HL-60/S4 (cell line): ENCODE data around the gene TK2.
"Not testable (repeated sequence)": the region's sequence is repeated elsewhere in the genome, so short reads cannot be mapped to it uniquely, and the experiment has no call there.

Source experiments
- in situ Hi-C: fragments of 300-500 bp; cut with MboI; formaldehyde crosslinking; loops from 2 replicates; pipeline ENCODE4 v1.14.3; 2022; ENCODE audit warnings: low sequenced_read_pairs

Gene TK2

DNA sequence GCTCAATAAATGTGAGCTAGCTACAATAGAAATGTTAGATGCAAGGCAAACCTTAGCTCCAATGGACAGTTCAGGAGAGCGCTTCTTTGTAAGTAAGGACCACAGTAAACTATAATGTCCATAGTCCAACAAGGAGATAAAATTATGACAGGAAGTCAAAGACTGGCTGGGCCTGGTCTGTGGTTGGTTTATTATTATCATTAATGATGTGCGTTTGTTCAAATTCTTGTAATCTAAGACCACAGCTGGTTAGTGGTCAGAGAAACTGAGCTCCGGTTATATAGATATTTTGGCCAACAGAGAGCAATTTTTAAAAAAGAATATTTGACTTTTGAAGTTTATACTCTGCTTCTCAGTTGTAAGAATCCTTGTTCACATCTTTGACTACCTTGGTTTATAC, 24.6 kb upstream of the TK2 start:
- in situ Hi-C loops: no loop called here

DNA sequence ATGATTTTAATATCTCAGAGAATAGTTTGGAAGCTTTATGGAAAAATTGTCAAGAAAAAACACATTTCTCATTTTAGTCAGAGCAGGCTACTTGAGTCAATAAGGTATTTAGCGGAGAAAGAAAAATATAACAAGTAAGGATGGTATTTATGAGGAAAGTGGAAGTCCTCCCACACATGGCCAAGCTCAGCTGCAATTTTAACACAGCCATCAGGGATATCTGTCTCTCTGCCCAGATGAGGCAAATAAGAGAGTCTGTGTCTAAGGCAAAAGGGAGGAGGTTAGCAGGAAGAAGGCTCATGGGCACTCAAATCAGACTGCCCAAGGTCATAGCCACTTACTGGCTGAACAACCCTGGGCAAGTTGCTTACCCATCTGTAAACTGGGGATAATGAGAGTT, 24.2 kb upstream of the TK2 start:
- in situ Hi-C loops: no loop called here

DNA sequence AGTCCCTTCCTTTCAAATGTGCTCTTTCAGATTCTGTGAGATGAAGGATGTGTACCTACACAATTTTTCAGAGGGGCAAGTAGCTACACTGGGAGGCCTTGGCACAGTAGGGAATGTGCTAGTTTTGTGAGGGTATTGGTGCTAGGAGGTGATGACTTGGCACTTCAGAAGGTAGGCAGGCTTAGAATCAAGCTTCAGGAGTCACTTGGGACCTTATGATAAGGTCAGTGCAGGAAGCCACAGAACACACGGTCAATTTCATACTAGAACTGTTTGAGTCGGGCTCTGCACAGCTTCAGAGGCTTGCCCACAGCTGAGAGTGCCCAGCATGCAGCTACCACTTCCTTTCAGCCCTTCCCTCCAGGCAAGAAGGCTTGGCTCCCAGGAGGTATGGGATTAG, 22.4 kb upstream of the TK2 start:
- in situ Hi-C loops: no loop called here

DNA sequence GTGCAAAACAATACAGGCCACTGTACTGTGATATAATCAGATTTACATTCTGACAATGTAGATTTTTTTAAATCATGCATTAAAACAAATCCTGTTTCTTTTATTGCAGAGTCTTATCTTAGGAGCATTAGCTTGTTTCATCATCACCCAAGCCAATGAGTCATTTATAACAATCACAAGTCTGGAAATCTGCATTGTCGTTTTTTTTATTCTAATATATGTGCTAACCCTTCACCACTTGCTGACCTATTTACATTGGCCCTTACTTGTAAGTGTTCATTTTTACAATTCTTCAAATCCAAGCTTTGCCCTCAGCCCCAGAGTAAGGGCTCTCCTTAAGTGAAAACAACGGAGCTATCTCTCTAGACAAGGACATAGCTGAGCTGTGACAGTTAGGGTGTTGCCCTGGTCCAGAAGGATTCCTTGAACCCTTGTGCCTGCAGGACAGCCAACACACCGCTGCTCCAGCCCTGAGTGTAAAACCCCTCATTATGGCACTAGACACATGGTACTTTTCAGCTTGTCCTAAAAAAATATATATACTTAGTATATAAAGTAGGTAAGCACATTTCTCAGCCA, 20.0 kb upstream of the TK2 start:
- in situ Hi-C loops: no loop called here

DNA sequence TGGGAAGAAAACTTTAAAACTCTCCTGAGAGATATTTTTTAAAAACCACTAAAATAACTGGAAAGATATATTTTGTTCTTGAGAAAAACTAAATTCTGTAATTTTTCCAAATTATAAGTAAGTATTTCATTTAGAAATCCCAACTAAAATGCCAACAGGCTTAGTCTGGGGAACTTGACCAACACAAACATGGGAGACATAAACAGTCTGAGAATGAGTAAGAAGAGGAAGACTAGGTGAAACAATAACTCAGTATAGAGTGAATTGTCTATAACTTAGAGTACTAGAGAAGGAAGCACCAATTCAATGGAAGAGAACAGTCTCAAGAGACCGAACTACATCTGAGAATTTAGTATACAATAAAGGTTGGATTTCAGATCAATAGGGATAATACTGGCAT, 19.2 kb upstream of the TK2 start:
- in situ Hi-C loops: no loop called here

DNA sequence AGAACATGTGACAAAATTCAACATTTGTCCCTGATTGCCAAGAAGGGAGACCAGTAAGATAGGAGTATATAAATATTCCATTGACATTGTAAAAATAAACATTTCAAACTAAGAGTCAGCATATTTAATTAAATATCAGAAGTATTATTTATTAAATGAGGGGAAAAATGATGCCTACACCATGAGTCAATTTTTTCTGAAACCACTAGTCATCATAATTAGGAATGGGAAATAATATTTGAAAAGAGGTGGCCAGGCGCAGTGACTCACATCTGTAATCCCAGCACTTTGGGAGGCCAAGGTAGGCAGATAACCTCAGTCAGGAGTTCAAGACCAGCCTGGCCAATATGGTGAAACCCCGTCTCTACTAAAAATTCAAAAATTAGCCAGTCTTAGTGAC, 18.4 kb upstream of the TK2 start:
- in situ Hi-C loops: no loop called here

DNA sequence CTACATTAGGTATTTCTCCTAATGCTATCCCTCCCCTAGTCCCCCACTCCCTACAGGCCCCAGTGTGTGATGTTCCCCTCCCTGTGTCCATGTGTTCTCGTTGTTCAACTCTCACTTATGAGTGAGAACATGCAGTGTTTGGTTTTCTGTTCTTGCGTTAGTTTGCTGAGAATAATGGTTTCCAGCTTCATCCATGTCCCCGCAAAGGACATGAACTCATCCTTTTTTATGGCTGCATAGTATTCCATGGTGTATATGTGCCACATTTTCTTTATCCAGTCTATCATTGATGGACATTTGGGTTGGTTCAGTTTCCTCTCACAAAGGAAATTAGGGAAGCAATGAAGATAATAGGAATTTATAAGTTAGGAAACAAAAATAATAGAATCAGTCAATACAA, 17.3 kb upstream of the TK2 start:
- in situ Hi-C loops: not testable (repeated sequence)

DNA sequence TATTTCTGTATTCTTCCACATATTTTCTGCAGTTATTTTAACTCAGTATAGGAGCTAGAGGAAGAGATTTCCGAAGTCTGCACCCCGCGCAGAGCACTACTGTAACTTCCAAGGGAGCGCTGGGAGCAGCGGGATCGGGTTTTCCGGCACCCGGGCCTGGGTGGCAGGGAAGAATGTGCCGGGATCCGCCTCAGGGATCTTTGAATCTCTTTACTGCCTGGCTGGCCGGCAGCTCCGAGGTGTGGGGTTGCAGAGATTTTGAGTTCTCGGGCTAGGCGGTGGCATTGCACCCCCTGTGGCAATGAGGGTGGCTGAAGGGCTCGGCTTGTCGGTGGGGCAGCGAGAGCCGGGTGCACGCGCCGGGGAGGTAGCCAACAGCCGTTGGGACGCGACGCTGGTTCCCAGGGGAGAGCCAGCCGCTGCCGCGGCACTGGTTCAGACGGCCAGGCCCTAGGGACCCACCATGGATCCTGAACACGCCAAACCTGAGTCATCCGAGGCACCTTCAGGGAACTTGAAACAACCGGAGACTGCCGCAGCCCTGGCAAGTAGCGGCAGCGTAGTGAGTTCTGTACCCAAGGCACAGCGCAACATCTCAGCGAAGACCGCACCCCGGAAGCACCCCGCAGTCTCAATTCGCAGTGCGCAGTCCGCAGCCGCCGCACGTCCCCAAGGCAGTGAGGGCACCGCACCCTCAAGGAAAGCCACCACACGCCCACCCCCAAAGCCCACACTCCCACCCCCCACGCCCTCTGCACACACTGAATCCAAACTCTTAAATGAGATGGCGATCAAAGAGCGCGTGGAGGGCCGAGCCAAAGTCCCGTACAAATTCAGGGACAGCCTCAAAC, 16.4 kb upstream of the TK2 start, which contains the start of gene CMTM1:
TSS of gene CMTM1 (plus strand) at position 389 of the 851 bp plus-strand sequence. CDS start at position 464, 75 bp downstream.
- in situ Hi-C loops: no loop called here

DNA sequence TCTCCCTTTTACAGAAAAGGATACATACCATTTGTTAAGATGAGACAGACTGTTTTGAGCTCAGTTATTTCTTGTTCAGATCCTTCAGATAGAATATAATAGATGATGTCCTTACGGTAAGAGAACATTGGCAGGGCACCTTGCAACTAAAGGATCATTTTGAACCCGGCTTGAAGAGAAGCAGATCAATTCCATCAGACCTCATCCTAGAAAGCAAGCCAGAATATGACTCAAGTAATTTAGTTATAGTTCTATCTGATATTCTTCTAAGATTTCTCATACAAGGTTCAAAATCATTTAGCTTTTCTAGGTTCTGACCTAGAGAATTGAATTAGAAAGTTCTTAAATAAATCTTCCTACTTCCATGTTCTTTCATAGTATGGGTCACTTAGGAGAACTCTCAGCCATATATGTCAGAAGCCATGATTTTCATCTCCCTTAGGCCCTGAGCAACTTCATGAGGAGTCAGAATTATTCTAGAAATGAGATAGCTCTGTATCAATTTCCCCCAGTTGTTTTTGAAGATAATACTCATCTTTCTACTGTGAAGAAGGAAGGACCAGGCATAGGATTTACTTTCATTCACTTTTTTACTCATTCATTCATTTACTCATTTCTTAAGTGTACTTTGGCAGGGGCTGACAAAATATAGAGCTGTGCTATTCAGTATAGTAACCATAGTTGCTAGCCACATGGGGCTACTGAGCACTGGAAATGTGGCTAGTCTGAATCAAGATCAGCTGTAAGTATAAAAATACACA, 13.8 kb upstream of the TK2 start:
- in situ Hi-C loops: no loop called here

DNA sequence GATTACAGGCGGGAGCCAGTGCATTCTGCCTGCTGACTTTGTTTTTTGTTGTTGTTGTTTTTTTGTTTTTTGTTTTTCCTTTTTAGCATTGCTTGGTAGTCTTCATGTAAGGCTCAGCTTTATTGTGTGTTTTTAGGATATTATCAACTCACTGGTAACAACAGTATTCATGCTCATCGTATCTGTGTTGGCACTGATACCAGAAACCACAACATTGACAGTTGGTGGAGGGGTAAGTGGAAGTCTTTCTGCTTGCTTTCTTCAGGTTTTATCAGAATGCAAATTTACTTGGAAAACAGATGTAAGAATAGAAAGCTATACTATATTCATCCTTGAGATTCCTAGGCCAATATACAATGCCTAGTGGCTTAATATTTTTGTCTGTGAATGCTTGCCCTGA, 13.1 kb upstream of the TK2 start:
- in situ Hi-C loops: no loop called here

DNA sequence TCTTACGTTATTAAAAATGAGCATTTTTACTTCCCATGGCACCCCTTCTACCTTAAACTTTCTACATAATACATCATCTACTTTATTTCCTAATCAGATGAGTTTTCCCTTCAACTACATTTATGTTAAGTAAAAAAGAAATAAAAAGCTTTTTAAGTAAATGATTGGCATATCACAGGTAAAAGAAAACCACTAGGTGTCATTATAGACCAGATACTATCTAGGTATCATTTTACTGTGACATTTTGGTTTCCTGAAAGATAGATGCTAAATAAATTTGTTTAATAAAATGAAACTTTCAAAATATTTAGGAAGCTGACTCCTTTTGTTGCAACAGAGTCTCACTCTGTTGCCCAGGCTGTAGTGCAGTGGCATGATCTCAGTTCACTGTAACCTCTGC, 12.5 kb upstream of the TK2 start:
- in situ Hi-C loops: no loop called here

DNA sequence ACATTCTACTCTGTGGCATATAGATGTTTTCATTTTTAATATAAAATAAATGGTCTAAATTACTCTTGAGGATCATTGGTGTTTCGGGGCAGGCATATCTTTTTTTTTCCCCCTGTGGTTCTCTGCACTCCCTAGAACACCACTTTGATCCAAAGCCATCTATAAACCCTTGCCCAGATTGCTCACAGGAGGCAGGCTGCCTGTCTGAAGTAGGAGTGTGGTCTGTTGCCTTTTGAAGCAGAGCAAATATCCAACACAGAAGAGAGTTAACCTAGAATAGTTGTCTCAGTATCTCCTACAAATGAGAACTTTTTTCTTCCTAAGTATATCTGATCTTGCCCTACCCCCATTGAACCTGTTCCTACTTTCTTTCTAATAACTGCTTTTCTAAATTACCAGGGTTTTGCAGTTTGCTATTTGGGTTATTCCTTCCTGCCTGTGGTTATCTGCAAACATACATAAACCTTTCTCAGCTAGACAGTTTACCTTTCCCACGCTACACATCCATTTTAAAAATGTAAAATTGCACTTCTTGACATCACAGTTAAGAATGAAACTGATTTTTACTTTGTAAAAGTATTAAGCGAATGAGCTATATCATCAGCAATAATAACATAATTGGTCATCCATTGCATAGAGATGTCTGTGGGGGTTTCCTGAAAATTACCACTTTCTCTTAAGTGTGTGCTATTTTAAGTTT, 11.6 kb upstream of the TK2 start:
- in situ Hi-C loops: no loop called here

DNA sequence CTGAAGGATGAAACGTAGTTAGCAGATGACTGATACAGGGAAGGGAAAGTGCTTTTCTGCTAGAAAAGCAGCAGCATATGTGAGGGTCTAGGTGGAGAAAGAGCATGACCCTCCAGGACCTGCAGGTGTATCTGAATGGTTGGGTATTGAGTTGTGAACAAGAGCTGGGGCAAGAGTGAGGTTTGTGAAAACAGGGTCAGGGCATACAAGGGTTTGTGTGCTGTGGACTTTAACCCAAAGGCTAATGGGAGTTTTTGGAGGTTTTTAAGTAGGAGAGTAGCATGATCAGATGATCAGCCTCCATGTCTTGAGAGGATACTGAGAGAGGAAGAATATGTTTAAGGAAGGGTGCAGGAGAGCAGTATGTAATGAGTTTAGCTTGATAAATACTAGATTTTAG, 10.2 kb upstream of the TK2 start:
- in situ Hi-C loops: no loop called here

DNA sequence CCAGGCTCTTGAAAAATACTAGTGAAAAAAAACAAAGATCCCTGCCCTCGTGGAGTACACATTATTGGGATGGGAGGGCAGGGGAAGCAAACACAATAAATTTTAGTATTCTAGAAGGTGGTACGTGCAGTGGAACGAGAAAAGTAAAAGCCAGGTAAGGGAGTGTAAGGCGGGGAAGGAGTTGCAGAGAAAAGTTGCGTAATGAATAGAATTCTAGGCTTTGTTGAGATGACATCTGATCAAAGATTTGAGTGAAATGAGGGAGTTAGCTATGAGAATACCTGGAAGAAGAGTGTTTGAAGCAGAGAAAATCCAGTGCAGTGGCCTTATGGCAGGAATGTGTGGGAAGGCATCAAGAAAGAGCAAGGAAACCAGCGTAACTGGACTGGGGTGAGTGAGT, 4.6 kb upstream of the TK2 start:
- in situ Hi-C loops: no loop called here

DNA sequence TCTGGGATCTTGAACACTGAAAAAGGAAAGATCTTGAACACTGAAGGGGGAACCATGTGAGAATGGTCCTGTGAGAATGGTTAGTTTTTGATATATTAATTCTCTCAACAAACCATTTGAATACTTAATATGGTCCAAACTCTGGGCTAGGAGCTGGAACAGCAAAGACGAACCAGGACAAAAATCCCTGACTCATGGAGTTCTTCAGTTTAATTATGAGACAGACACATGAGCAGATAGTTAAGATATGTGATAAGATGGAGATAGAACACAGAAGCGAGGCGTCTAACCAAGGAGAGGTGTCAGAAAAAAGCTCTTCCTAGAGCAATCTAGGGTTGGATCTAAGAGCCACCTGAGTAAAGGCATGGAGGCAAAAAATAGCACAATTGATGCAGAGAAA, 4.1 kb upstream of the TK2 start:
- in situ Hi-C loops: no loop called here

DNA sequence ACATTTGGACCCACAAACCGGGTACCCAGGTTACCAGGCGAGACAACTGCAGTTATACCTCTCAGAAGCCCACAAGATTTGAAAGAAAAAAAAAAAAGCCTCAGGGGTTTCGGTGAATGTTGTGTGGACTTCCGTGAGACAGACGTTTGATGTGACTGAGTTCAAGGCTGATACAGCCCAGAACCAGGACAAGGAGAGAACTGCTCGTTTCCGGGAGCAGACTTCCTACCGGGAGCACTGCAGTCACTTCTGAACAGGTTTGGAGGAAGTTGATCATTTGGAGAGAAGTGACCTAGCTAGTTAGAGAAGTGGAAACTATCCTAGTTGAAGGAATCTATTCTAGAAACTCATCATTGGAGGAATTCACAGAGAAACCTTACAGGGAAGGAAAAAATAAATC, 3.3 kb upstream of the TK2 start:
- in situ Hi-C loops: no loop called here

DNA sequence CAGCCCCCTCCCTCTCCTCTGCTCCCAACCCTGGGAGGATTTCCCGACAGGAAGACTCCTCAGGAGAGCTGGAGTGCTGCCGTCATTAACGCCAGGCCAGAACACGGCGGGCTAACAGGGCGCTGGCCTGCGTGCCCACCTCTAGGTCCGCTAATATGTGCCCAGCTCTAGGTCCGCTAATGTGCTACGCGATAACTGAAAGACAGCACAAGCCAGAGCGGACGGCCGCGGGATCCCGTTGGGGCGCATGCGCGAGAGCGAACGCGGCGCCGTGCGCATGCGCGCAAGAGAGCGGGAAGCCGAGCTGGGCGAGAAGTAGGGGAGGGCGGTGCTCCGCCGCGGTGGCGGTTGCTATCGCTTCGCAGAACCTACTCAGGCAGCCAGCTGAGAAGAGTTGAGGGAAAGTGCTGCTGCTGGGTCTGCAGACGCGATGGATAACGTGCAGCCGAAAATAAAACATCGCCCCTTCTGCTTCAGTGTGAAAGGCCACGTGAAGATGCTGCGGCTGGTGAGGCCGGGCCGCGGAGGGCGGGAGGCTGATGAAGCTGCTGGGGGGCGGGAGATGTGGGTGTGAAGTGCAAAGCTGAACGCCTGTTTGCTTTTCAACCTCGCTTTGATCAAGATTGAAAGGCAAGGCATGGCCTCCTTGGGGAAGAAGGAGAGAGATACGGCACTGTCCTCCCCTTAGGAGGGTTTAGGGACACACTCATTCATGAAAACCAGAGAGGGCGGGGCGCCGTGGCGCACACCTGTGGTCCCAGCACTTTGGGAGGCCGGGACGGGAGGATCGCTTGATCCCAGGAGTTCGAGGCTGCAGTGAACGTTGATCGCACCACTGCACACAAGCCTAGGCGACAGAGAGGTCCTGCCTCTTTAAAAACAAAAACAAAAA, 2.6 kb upstream of the TK2 start, which contains the start of gene CKLF:
TSS of gene CKLF (plus strand) at position 291 of the 892 bp plus-strand sequence. CDS start at position 431, 140 bp downstream.
- in situ Hi-C loops: no loop called here

DNA sequence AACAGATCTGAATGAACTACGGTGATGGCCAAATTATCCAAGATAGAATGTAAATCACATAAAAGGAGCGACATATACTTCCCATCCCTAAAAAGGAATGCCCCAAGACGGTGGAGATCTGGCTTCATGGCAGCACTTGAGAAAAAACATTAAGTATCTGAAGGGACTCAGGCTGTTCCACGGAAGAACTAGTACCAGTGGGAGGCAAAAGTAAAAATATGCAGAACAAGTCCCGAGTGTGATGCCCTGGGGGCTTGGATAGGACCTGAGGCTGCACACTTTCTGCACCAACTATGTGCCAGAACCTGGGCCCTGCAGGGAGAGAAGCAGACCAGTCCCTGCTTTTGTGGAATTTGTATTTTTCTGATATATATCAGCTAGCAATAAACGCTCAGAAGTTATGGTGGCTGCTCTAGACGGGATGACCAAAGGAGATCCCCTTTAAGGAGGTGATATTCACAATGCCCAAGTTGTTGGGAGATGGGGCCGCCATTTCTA, 1.9 kb upstream of the TK2 start:
- in situ Hi-C loops: no loop called here

DNA sequence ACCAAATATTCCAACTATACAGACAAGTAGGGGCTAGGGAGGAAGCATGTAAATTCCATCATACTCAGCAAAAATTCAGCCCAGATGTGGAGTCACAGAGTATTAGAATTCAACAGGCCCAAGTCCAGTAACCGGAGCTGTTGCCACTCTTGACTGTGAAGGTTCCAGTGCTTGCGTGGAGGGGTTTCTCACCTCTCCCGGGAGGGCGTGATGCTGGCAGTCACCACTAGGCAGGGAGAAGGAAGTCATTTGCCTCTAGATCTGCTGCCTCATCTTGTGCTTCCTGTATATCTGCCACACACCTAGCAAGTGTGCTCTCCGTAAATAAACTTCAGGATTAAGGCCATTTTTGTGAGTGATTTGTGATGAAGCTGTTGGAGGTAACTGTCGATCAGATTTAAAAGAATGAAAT, 1.4 kb upstream of the TK2 start:
- in situ Hi-C loops: no loop called here

DNA sequence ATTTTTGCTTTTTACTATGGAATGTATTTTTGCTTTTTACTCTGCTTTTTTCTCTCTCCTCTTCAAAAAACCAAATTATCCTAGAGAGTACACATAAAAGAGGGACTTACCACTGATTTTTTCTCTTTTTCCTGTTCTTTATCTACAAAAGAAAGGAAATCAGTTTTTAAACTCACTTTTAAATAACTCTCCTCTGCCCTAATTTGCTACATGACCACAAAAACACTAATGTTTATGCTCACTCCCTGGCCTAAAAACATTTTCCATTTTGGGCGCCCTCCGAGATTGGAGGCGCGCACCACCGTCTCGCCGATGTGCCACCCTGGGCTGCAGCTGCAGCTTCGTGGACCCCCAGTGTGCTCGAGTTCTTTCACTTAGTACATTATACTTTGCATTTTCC, 1.1 kb downstream of the TK2 start:
- in situ Hi-C loops: no loop called here
